Psoas muscle (tissue), 8 donors: Measurements from ENCODE around the gene PF4V1. TPM values are rescaled to one million over a fixed set of nuclear protein-coding genes. Genes with fewer than 3 reads are reported as not detected.

Source experiments
- ATAC-seq, 4 donors: fragments of 200-7000 bp; cut with Tn5 transposase; one replicate each; pipeline ENCODE4 v1.9.1; 2020; ENCODE audit warnings: moderate library complexity in 3 of 4, mild to moderate bottlenecking in 2 of 4
- DNase-seq, 2 donors: peaks; one replicate each; pipeline ENCODE4 v3.0.0-alpha.2; 2020
- H3K27ac ChIP-seq: fragments of 200-600 bp; one replicate; pipeline ENCODE4 v1.8.0; 2022
- H3K27me3 ChIP-seq, 3 donors: fragments of 200-600 bp in 1 of 3; one replicate each; pipeline versions ENCODE4 v1.6.1 to v1.8.0; 2013 to 2022; ENCODE audit warnings: low read length in 2 of 3, mild to moderate bottlenecking in 2 of 3, moderate library complexity in 1 of 3; ENCODE audit not compliant: insufficient read depth in 3 of 3
- H3K36me3 ChIP-seq, 2 donors: fragments of 200-600 bp in 1 of 2; one replicate each; pipeline versions ENCODE4 v1.6.1 to v1.8.0; 2013 to 2022; ENCODE audit warnings: low read depth in 1 of 2, mild to moderate bottlenecking in 1 of 2, moderate library complexity in 1 of 2; ENCODE audit not compliant: insufficient read depth in 1 of 2
- H3K4me1 ChIP-seq: fragments of 200-600 bp; one replicate; pipeline ENCODE4 v1.8.0; 2022
- H3K4me3 ChIP-seq: fragments of 200-600 bp; one replicate; pipeline ENCODE4 v1.8.0; 2022; ENCODE audit warnings: mild to moderate bottlenecking
- H3K9me3 ChIP-seq: fragments of 200-600 bp; one replicate; pipeline ENCODE4 v1.8.0; 2022
- CTCF ChIP-seq: fragments of 200-600 bp; IDR thresholded peaks from one replicate; pipeline ENCODE4 v1.8.0; 2022; ENCODE audit warnings: antibody characterized with exemption
- WGBS, 3 donors: extraction: QIAGEN DNeasy Blood & Tissue Kit; methylation state at CpG; one replicate each; pipeline versions ENCODE4 v1.1.6 to v1.1.7; 2013; 5-methylcytosine and 5-hydroxymethylcytosine counted together
- intact Hi-C, 2 donors: fragments of 100-400 bp; cut with DNase I; formaldehyde crosslinking; loops; one replicate each; pipeline versions ENCODE4 v1.11.0 to v1.14.2; 2022
- polyA plus RNA-seq, 3 donors: library from polyadenylated mRNA; stranded (reverse); fragments of 200-250 nt; gene quantifications; one replicate each; pipeline ENCODE4 v1.2.3, GENCODE V29; 2013
- total RNA-seq, 4 donors: library from RNA; stranded (reverse); fragmentation: NEBNext Ultra II Directional in 2 of 4; extraction: Animal tissue kit (Norgen Biotek cat#: 25700) in 2 of 4; gene quantifications; one replicate each; pipeline versions ENCODE4 v1.2.1 to v1.2.4, GENCODE V29; 2021 to 2023
- donor health status: healthy with polysubstance abuse.
- donor health status: DM: no; HTN: no; CAD: no; lungs with moderate emphysema.
- donor health status: Bipolar disorder and iron deficiency.
- donor health status: healthy.
- donor health status: DM: yes; HTN: yes; CAD: no.
- donor health status: DM: no; HTN: no; CAD: no.
- donor health status: DM: no; HTN: no; CAD: no.
- donor health status: DM: yes; HTN: yes; CAD: no.

The PF4V1 gene
- total and polyA plus RNA-seq, 7 donors = 0.14 TPM; not detected in 6

- no peaks in the 10 kb centered on the region for H3K27me3 ChIP-seq
- DNase-seq = no peak
- ATAC-seq = no peak
- TF ChIP-seq CTCF = no peak
- no peaks in the 10 kb centered on the region for H3K36me3 ChIP-seq
- no peak overlapping the region for H3K4me3 ChIP-seq
- H3K4me1 ChIP-seq = no peaks in the 10 kb centered on the region
- no peaks in the 10 kb centered on the region for H3K9me3 ChIP-seq
- intact Hi-C loops = loop anchor here in 1 of 2 donors (5.0 kb wide), 1 partner anchor 198 kb away; no protein-coding TSS in a partner anchor
- H3K27ac ChIP-seq = no peak overlapping the region
- WGBS, 3 donors = 45 to 57% (median 51%) methylated on average over 4 of the region's 4 CpGs
These were observed 7.1 kb downstream of the PF4V1 start for GRCh38 chr4:73860181-73860580.

- H3K9me3 ChIP-seq = no peaks in the 10 kb centered on the region
- WGBS, 3 donors = 73 to 83% (median 76%) methylated on average over 3 of the region's 3 CpGs
- H3K27ac ChIP-seq = no peak overlapping the region
- no peak overlapping the region for H3K4me3 ChIP-seq
- TF ChIP-seq CTCF = no peak
- ATAC-seq (no peak), DNase-seq (no peak)
- H3K4me1 ChIP-seq = no peaks in the 10 kb centered on the region
- no peaks in the 10 kb centered on the region for H3K27me3 ChIP-seq
- intact Hi-C loops = loop anchor here in 1 of 2 donors (5.0 kb wide), 1 partner anchor 199 kb away; no protein-coding TSS in a partner anchor
- no peaks in the 10 kb centered on the region for H3K36me3 ChIP-seq
These were observed 7.8 kb downstream of the PF4V1 start for GRCh38 chr4:73860917-73861316.

GRCh38 chr4:73862322-73862721, 9.2 kb downstream of the PF4V1 start:
- Histone ChIP-seq H3K9me3 (no peaks in the 10 kb centered on the region), H3K4me1 (no peaks in the 10 kb centered on the region), H3K4me3 (no peak overlapping the region), H3K27me3 (no peaks in the 10 kb centered on the region), H3K36me3 (no peaks in the 10 kb centered on the region), H3K27ac (no peak overlapping the region)
- DNase-seq (no peak), ATAC-seq (no peak)
- no peak for TF ChIP-seq CTCF
- WGBS, 3 donors = 89 to 94% (median 94%) methylated on average over 1 of the region's 1 CpG
- intact Hi-C loops = loop anchor here in 1 of 2 donors (5.0 kb wide), 1 partner anchor 200 kb away; no protein-coding TSS in a partner anchor

- intact Hi-C loops = loop anchor here in 1 of 2 donors (5.0 kb wide), 1 partner anchor 202 kb away; no protein-coding TSS in a partner anchor
- Histone ChIP-seq H3K4me3 (no peak overlapping the region), H3K9me3 (no peaks in the 10 kb centered on the region), H3K27ac (no peak overlapping the region), H3K36me3 (no peaks in the 10 kb centered on the region), H3K27me3 (peaks cover 0 to 7% (median 5%) of the 10 kb centered on the region in 3 donors), H3K4me1 (no peaks in the 10 kb centered on the region)
- DNase-seq (no peak), ATAC-seq (no peak)
- peak; percentile 26 for TF ChIP-seq CTCF
- WGBS, 3 donors = 35 to 67% (median 58%) methylated on average over 2 of the region's 2 CpGs
These were observed 11.3 kb downstream of the PF4V1 start for GRCh38 chr4:73864365-73864764.

GRCh38 chr4:73864961-73865360, 11.9 kb downstream of the PF4V1 start:
- DNase-seq (no peak), ATAC-seq (no peak)
- H3K36me3 ChIP-seq = no peaks in the 10 kb centered on the region
- no peak for TF ChIP-seq CTCF
- H3K4me1 ChIP-seq = no peaks in the 10 kb centered on the region
- H3K9me3 ChIP-seq = no peaks in the 10 kb centered on the region
- H3K4me3 ChIP-seq = no peak overlapping the region
- intact Hi-C loops = loop anchor here in 1 of 2 donors (5.0 kb wide), 1 partner anchor 203 kb away; no protein-coding TSS in a partner anchor
- no peak overlapping the region for H3K27ac ChIP-seq
- 33 to 54% (median 35%) methylated on average over 8 of the region's 8 CpGs for WGBS, 3 donors
- peaks cover 0 to 10% (median 8%) of the 10 kb centered on the region in 3 donors for H3K27me3 ChIP-seq
